ENCODE results near the gene DCST2.

DCST2 gene

DNA sequence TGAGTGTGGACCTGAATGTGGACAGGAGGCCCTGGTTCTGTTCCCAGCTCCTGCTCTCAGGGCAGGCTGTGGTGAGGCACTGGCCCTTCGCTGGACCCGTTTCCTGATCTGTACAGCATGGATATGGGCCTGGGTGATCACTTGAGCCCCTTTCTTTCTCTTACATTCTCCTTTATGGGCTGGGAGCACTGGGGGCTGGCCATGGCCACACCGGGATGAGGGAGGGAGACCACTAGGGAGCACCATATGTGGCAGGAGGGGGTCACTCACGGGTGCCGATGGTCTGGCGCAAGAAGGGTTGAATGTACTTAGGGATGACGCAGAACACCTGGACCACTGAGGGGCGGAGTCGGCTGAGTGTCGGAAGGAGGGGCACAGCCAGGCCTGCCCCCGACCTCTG is 2.7 kb downstream of the DCST2 start:
- no peak overlapping the region for H3K27ac ChIP-seq
- no peaks in the 10 kb centered on the region for H3K36me3 ChIP-seq
- peaks cover 10 to 12% of the 10 kb centered on the region in 2 experiments for H3K4me1 ChIP-seq (ENCODE audit: control insufficient read depth in 1 of 2, insufficient read depth in 1 of 2, low read depth in 1 of 2, low read length in 1 of 2)
- TF ChIP-seq, protein P1, sequence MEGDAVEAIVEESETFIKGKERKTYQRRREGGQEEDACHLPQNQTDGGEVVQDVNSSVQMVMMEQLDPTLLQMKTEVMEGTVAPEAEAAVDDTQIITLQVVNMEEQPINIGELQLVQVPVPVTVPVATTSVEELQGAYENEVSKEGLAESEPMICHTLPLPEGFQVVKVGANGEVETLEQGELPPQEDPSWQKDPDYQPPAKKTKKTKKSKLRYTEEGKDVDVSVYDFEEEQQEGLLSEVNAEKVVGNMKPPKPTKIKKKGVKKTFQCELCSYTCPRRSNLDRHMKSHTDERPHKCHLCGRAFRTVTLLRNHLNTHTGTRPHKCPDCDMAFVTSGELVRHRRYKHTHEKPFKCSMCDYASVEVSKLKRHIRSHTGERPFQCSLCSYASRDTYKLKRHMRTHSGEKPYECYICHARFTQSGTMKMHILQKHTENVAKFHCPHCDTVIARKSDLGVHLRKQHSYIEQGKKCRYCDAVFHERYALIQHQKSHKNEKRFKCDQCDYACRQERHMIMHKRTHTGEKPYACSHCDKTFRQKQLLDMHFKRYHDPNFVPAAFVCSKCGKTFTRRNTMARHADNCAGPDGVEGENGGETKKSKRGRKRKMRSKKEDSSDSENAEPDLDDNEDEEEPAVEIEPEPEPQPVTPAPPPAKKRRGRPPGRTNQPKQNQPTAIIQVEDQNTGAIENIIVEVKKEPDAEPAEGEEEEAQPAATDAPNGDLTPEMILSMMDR (IDR thresholded peaks at IDR 0.05), result no peak
- H3K9me3 ChIP-seq, result no peaks in the 10 kb centered on the region
- H3K4me3 ChIP-seq (ENCODE audit: low read depth in 1 of 2, low read length in 1 of 2), result no peak overlapping the region
- H3K27me3 ChIP-seq, result no peaks in the 10 kb centered on the region

DNA sequence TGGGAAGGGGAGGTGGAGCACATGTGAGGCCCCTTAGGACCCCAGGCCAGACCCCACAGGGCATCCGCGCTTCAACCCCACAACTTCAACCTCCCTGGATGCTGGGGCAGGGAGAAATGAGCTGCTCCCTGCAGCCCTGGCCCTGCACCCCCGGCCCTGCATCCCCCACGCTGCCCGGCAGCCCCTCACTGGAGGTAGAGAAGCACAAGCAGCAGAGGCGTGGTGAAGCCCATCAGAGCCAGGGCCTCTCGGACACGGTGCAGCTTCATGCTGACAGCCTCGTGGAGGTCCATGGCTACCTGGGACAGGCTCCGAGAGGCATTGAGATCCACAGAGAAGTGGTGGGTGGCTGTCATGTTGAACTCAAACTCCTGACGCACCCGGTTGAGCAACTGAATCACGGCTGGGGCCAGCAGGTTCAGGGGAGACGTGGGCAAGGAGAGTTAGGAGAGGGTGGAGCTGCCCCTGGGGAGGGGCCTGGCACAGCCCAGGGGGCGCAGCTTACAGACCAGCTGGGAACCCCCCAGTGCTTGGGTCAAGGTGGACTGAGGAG is 3.3 kb downstream of the DCST2 start:
- TF ChIP-seq, protein P1 (IDR thresholded peaks at IDR 0.05), result no peak
- Histone ChIP-seq H3K4me3 (ENCODE audit: low read depth in 1 of 2, low read length in 1 of 2) (no peak overlapping the region), H3K9me3 (no peaks in the 10 kb centered on the region), H3K27ac (no peak overlapping the region), H3K36me3 (no peaks in the 10 kb centered on the region), H3K27me3 (no peaks in the 10 kb centered on the region), H3K4me1 (ENCODE audit: control insufficient read depth in 1 of 2, insufficient read depth in 1 of 2, low read depth in 1 of 2, low read length in 1 of 2) (peaks cover 10 to 15% of the 10 kb centered on the region in 2 experiments)

DNA sequence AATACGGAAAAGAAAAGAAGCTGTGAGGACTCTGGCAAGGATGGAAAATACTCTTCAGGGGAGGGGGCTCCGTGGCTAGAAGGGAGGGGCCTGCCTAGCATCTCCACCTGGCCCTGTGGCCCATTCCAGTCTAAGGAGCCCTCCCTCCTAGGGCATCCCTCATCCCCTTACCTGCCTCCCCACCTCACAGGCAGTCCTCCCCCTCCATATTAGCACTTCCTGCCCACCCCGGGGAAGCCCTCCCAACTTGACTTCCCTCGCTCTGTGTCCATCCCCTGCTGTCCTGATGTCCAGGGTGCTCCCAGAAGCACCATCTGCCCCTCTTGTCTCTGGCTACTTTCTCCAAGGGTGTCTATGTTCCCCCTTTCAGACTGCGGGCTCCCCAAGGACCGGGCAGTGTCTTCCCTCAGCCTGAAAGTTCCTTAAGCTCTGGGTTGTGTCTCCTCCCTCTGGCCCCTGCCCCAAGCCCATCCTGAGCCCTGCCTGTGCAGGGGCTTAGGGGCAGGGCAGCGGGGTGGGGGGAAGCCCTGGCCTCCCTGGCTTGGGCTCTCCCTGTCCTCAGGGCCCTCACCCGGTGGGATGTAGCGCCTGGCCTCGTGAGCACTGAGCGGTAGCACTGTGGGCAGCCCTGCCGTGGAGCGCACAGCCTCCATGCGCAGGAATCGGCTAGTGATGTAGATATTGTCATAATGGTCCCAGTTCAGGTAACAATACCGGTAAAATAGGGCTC is 3.9 kb downstream of the DCST2 start:
- H3K9me3 ChIP-seq, result no peaks in the 10 kb centered on the region
- H3K36me3 ChIP-seq, result no peaks in the 10 kb centered on the region
- H3K27ac ChIP-seq, result no peak overlapping the region
- H3K4me3 ChIP-seq (ENCODE audit: low read depth in 1 of 2, low read length in 1 of 2), result no peak overlapping the region
- TF ChIP-seq, protein P1 (IDR thresholded peaks at IDR 0.05), result no peak
- H3K4me1 ChIP-seq (ENCODE audit: control insufficient read depth in 1 of 2, insufficient read depth in 1 of 2, low read depth in 1 of 2, low read length in 1 of 2), result peaks cover 14 to 18% of the 10 kb centered on the region in 2 experiments
- no peaks in the 10 kb centered on the region for H3K27me3 ChIP-seq

DNA sequence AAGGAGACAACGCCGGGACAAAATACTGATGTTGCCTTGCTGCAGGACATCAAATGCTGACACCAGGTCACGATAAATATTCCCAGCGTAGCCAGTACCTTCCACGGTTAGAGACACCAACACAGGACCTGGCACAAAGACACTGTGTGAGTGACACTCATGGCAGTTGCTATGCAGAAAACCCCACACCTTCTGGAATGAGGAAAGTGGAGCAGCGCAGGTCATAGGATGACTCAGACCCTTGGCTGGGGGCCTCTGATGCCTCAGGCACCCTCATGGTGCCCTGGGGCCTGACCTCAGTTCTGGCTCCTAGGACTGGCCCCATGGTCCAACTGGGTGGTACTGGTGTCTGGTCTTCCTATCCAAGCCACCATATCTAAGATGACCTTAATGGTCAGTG is 7.0 kb downstream of the DCST2 start:
- Histone ChIP-seq H3K4me3 (ENCODE audit: low read depth in 1 of 2, low read length in 1 of 2) (no peak overlapping the region), H3K9me3 (no peaks in the 10 kb centered on the region), H3K36me3 (no peaks in the 10 kb centered on the region), H3K27ac (no peak overlapping the region), H3K27me3 (no peaks in the 10 kb centered on the region), H3K4me1 (ENCODE audit: control insufficient read depth in 1 of 2, insufficient read depth in 1 of 2, low read depth in 1 of 2, low read length in 1 of 2) (peaks cover 21 to 26% of the 10 kb centered on the region in 2 experiments)
- TF ChIP-seq, protein P1 (IDR thresholded peaks at IDR 0.05), result no peak

DNA sequence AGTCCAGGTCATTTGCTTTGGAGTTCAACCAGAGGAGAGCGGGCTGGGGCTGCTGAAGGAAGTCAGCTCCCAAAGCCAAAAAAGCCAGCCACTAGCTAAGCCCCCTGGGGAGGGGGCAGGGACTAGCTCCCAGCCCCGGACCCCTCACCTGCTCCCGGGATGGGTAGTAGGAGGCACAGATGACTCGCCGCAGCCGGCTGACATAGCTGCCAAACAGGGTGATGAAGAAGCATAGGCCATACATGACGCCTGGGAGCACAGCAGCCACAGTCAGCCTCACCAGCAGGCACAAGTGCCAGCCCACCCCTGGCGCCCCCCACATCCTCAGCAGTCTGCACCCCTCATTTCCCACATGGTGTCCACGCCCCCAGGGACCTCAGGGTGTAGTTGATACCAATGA is 7.4 kb downstream of the DCST2 start:
- no peak overlapping the region for H3K27ac ChIP-seq
- no peak overlapping the region for H3K4me3 ChIP-seq (ENCODE audit: low read depth in 1 of 2, low read length in 1 of 2)
- TF ChIP-seq, protein P1 (IDR thresholded peaks at IDR 0.05), result no peak
- H3K9me3 ChIP-seq, result no peaks in the 10 kb centered on the region
- peaks cover 21 to 26% of the 10 kb centered on the region in 2 experiments for H3K4me1 ChIP-seq (ENCODE audit: control insufficient read depth in 1 of 2, insufficient read depth in 1 of 2, low read depth in 1 of 2, low read length in 1 of 2)
- no peaks in the 10 kb centered on the region for H3K36me3 ChIP-seq
- no peaks in the 10 kb centered on the region for H3K27me3 ChIP-seq
